ENCODE results near the gene SRPX. TPM values are rescaled to one million over a fixed set of nuclear protein-coding genes. Genes with fewer than 3 reads are reported as not detected.

The SRPX gene
- polyA plus RNA-seq, 4 donors = 2.2 to 104 (median 5.0) TPM

DNA sequence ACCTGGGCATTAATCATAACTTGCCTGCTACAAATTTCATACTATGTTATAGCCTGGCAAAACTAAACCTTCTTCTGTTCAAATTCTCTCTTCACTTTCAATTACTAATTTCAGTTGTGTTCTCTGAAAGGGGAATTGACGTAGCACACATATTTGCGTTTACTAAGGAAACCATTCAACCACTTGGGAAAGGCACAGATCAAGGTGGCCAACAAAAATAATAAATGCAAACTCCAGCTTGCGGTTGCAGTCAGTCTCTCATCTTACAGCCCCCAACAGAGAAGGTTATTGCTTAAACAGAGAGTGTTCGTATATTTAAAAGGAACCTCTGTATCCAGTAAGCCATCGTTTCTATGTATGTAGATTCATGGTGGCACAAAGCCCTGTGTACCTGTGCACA, 4.0 kb downstream of the SRPX start:
- Histone ChIP-seq H3K9me3 (ENCODE audit: control insufficient read depth in 2 of 2, insufficient read depth in 1 of 2, low read depth in 1 of 2, low read length in 1 of 2) (no peaks in the 10 kb centered on the region), H3K4me3 (ENCODE audit: low read depth in 1 of 3, low read length in 3 of 3) (no peak overlapping the region), H3K27ac (ENCODE audit: low read depth in 1 of 3, low read length in 2 of 3) (no peak overlapping the region), H3K4me1 (ENCODE audit: control insufficient read depth in 3 of 3, insufficient read depth in 2 of 3, low read depth in 1 of 3, low read length in 2 of 3) (peaks cover 0 to 9% (median 0%) of the 10 kb centered on the region in 3 donors), H3K36me3 (ENCODE audit: control insufficient read depth in 3 of 3, insufficient read depth in 2 of 3, low read depth in 1 of 3, low read length in 3 of 3) (no peaks in the 10 kb centered on the region), H3K27me3 (ENCODE audit: control insufficient read depth in 3 of 3, insufficient read depth in 3 of 3, low read length in 3 of 3) (peaks cover 0 to 27% (median 0%) of the 10 kb centered on the region in 3 donors)
- FAIRE-seq (no peak), DNase-seq (no peak)
- WGBS, 3 donors = 66 to 73% (median 71%) methylated on average over 5 of the region's 5 CpGs

DNA sequence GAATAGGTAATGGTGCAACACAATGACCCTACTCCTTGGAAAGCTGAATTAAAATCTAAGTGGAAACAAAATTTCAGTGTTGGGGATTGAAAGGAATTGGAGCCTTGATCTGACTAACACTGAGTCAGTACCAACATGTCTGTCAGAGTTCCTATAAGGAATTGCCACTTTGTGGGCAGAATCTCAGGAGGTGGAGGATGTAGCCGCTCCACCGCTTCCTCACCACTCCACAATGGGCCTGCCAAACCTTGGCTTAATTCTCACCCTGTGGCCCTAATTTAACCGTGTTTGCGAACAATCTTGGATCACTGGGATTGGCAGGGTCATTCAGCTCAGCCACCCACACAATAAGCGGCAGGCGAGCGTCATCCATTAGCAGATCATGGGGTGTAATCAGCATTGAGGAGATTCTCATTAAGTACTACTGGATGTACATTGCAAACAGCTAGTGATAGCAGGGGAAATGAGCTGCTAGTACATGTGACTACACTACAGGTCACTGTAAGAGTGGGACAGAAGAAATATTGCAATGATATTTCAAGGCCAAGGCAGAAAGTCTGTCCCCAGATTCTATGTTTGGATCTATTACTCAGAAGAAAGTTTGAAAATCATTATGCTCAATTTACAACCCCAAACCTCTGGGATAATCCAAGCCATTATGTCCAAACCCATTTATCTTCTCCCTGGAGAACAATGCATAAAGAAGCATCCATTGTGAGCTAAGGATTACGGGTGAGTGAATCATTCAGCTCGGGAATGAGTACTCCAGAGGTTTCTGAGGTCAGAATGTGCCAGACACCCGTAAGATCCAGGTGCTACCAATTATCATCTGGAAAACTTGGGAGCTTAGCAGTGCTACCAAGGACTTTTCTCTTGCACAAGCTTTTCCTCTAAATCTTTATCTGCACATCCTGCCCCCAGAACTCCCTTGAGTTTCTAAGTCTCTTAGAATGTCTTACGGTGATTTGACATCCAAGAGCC, 5.8 kb downstream of the SRPX start:
- H3K27ac ChIP-seq (ENCODE audit: low read depth in 1 of 3, low read length in 2 of 3) = no peak overlapping the region
- no peak for FAIRE-seq
- no peak for DNase-seq
- H3K27me3 ChIP-seq (ENCODE audit: control insufficient read depth in 3 of 3, insufficient read depth in 3 of 3, low read length in 3 of 3) = peaks cover 0 to 14% (median 0%) of the 10 kb centered on the region in 3 donors
- H3K36me3 ChIP-seq (ENCODE audit: control insufficient read depth in 3 of 3, insufficient read depth in 2 of 3, low read depth in 1 of 3, low read length in 3 of 3) = no peaks in the 10 kb centered on the region
- peaks cover 0 to 8% (median 0%) of the 10 kb centered on the region in 3 donors for H3K4me1 ChIP-seq (ENCODE audit: control insufficient read depth in 3 of 3, insufficient read depth in 2 of 3, low read depth in 1 of 3, low read length in 2 of 3)
- no peak overlapping the region for H3K4me3 ChIP-seq (ENCODE audit: low read depth in 1 of 3, low read length in 3 of 3)
- WGBS, 3 donors = 73 to 83% (median 80%) methylated on average over 11 of the region's 11 CpGs
- H3K9me3 ChIP-seq (ENCODE audit: control insufficient read depth in 2 of 2, insufficient read depth in 1 of 2, low read depth in 1 of 2, low read length in 1 of 2) = no peaks in the 10 kb centered on the region

DNA sequence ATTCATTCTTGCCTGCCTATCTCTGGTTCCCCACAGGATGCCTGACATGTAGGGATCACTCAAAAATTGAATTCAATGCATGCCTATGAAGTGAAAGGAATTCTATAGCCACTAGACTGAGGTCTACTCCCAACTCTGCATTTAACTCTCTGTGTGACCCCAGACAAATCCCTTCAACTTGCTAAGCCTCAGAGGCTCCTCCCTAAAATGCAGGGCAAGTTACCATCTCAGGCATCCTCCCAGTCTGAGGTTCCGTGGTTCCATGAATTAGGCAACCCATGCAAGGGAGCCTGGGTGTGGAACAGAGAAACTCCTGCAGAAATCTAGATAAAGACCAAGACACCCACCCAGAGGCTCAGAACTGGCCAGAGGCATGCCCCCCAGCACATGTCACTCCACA, 6.6 kb downstream of the SRPX start:
- WGBS, 3 donors = 73 to 92% (median 86%) methylated on average over 1 of the region's 1 CpG
- peaks cover 0 to 3% (median 0%) of the 10 kb centered on the region in 3 donors for H3K4me1 ChIP-seq (ENCODE audit: control insufficient read depth in 3 of 3, insufficient read depth in 2 of 3, low read depth in 1 of 3, low read length in 2 of 3)

DNA sequence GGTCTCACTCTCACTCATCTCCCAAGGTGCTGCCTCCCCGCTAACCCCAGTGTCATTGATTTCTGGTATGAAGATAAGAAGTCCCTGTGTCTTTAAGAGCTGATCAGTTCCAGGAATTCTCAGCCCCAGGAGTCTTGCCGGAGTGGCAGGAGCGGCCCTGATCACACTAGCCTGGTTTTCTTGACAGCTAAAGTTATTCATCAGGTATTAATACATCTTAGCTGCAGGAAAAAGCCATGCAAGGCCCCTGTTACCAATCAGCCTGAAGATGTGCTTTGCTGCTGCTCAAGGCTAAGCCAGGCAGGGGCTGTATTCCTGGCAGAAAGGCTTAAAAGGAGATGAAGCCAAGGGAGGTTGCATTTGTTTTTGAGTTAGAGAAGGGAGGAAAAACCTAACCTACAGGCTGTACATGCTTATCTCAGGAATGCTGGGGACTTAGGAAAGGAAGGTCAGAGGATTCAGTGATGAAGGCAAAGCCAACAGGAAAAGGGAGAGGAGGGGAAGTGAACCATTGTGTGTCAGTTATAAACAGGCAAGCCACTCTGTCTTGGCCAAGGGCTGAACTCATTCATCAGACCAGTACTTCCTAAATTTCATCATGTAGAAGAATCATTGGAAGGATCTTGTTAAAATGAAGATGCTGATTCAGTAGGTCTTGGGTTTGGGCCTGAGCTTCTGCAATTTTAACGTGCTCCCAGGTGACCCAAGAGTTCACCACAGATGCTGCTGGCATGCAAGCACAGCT, 8.6 kb downstream of the SRPX start:
- Histone ChIP-seq H3K36me3 (ENCODE audit: control insufficient read depth in 3 of 3, insufficient read depth in 2 of 3, low read depth in 1 of 3, low read length in 3 of 3) (no peaks in the 10 kb centered on the region), H3K27ac (ENCODE audit: low read depth in 1 of 3, low read length in 2 of 3) (no peak overlapping the region), H3K4me1 (ENCODE audit: control insufficient read depth in 3 of 3, insufficient read depth in 2 of 3, low read depth in 1 of 3, low read length in 2 of 3) (peaks cover 0 to 3% (median 0%) of the 10 kb centered on the region in 3 donors), H3K4me3 (ENCODE audit: low read depth in 1 of 3, low read length in 3 of 3) (no peak overlapping the region), H3K27me3 (ENCODE audit: control insufficient read depth in 3 of 3, insufficient read depth in 3 of 3, low read length in 3 of 3) (no peaks in the 10 kb centered on the region), H3K9me3 (ENCODE audit: control insufficient read depth in 2 of 2, insufficient read depth in 1 of 2, low read depth in 1 of 2, low read length in 1 of 2) (no peaks in the 10 kb centered on the region)
- FAIRE-seq = no peak
- DNase-seq = no peak
- WGBS, 3 donors = 57 to 85% (median 70%) methylated on average over 4 of the region's 4 CpGs

More for the DNA sequence above, 6.6 kb downstream of the SRPX start:
- DNase-seq = no peak
- Histone ChIP-seq H3K9me3 (ENCODE audit: control insufficient read depth in 2 of 2, insufficient read depth in 1 of 2, low read depth in 1 of 2, low read length in 1 of 2) (no peaks in the 10 kb centered on the region), H3K4me3 (ENCODE audit: low read depth in 1 of 3, low read length in 3 of 3) (no peak overlapping the region), H3K27ac (ENCODE audit: low read depth in 1 of 3, low read length in 2 of 3) (no peak overlapping the region), H3K27me3 (ENCODE audit: control insufficient read depth in 3 of 3, insufficient read depth in 3 of 3, low read length in 3 of 3) (peaks cover 0 to 8% (median 0%) of the 10 kb centered on the region in 3 donors), H3K36me3 (ENCODE audit: control insufficient read depth in 3 of 3, insufficient read depth in 2 of 3, low read depth in 1 of 3, low read length in 3 of 3) (no peaks in the 10 kb centered on the region)
- no peak for FAIRE-seq

- FAIRE-seq = no peak
- Histone ChIP-seq H3K27me3 (ENCODE audit: control insufficient read depth in 3 of 3, insufficient read depth in 3 of 3, low read length in 3 of 3) (no peaks in the 10 kb centered on the region), H3K9me3 (ENCODE audit: control insufficient read depth in 2 of 2, insufficient read depth in 1 of 2, low read depth in 1 of 2, low read length in 1 of 2) (no peaks in the 10 kb centered on the region), H3K4me3 (ENCODE audit: low read depth in 1 of 3, low read length in 3 of 3) (no peak overlapping the region), H3K36me3 (ENCODE audit: control insufficient read depth in 3 of 3, insufficient read depth in 2 of 3, low read depth in 1 of 3, low read length in 3 of 3) (no peaks in the 10 kb centered on the region), H3K4me1 (ENCODE audit: control insufficient read depth in 3 of 3, insufficient read depth in 2 of 3, low read depth in 1 of 3, low read length in 2 of 3) (no peaks in the 10 kb centered on the region), H3K27ac (ENCODE audit: low read depth in 1 of 3, low read length in 2 of 3) (no peak overlapping the region)
- no peak for DNase-seq
- 64 to 91% (median 82%) methylated on average over 3 of the region's 3 CpGs for WGBS, 3 donors
These were observed 14.1 kb downstream of the SRPX start for GRCh38 chrX:38206542-38206941.

DNA sequence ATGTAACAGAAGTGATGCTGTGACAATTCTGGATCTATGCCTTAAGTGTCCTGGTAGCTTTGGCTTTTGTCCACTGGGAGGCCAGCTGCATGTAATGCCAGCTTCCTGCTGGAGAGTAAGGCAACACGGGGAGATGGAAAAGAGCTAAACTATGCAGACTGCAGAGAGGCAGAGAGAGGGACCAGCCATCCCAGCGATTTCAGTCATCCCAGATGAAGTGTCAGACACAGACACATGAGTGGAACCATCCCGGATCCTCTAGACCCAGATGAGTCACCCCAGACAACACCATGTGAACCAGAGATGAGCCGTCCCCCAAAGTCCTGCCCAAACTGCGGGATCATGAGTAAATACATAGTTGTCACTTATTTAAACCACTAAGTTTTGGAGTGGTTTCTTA, 14.6 kb downstream of the SRPX start:
- no peak overlapping the region for H3K4me3 ChIP-seq (ENCODE audit: low read depth in 1 of 3, low read length in 3 of 3)
- H3K27ac ChIP-seq (ENCODE audit: low read depth in 1 of 3, low read length in 2 of 3) = no peak overlapping the region
- H3K4me1 ChIP-seq (ENCODE audit: control insufficient read depth in 3 of 3, insufficient read depth in 2 of 3, low read depth in 1 of 3, low read length in 2 of 3) = no peaks in the 10 kb centered on the region
- H3K9me3 ChIP-seq (ENCODE audit: control insufficient read depth in 2 of 2, insufficient read depth in 1 of 2, low read depth in 1 of 2, low read length in 1 of 2) = no peaks in the 10 kb centered on the region
- H3K27me3 ChIP-seq (ENCODE audit: control insufficient read depth in 3 of 3, insufficient read depth in 3 of 3, low read length in 3 of 3) = no peaks in the 10 kb centered on the region
- H3K36me3 ChIP-seq (ENCODE audit: control insufficient read depth in 3 of 3, insufficient read depth in 2 of 3, low read depth in 1 of 3, low read length in 3 of 3) = no peaks in the 10 kb centered on the region
- 63 to 77% (median 74%) methylated on average over 5 of the region's 5 CpGs for WGBS, 3 donors
- no peak for FAIRE-seq
- DNase-seq = no peak

DNA sequence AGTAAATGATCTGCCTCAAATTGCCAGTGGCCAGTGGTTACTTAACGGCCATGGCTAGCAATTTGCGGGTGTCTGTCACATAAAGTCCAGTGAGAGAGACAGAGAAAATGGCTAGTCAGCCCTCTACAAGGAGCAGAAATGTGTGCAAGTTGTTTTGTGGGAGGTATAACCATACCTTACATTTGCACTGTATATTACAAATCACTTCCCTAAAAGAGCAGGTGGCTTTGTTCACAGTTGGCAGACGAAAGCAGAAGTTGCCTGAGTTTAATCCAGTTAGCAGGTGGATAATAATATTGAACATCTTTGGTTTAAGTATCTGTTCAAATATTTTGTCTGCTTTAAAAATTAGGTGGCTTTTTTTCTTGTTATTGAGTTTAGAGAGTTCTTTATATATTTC, 15.6 kb downstream of the SRPX start:
- Histone ChIP-seq H3K36me3 (ENCODE audit: control insufficient read depth in 3 of 3, insufficient read depth in 2 of 3, low read depth in 1 of 3, low read length in 3 of 3) (no peaks in the 10 kb centered on the region), H3K27ac (ENCODE audit: low read depth in 1 of 3, low read length in 2 of 3) (no peak overlapping the region), H3K9me3 (ENCODE audit: control insufficient read depth in 2 of 2, insufficient read depth in 1 of 2, low read depth in 1 of 2, low read length in 1 of 2) (no peaks in the 10 kb centered on the region), H3K4me1 (ENCODE audit: control insufficient read depth in 3 of 3, insufficient read depth in 2 of 3, low read depth in 1 of 3, low read length in 2 of 3) (no peaks in the 10 kb centered on the region), H3K27me3 (ENCODE audit: control insufficient read depth in 3 of 3, insufficient read depth in 3 of 3, low read length in 3 of 3) (no peaks in the 10 kb centered on the region), H3K4me3 (ENCODE audit: low read depth in 1 of 3, low read length in 3 of 3) (no peak overlapping the region)
- WGBS, 3 donors = 57 to 71% (median 67%) methylated on average over 3 of the region's 3 CpGs
- no peak for DNase-seq
- FAIRE-seq = no peak

- Histone ChIP-seq H3K27me3 (ENCODE audit: control insufficient read depth in 3 of 3, insufficient read depth in 3 of 3, low read length in 3 of 3) (no peaks in the 10 kb centered on the region), H3K36me3 (ENCODE audit: control insufficient read depth in 3 of 3, insufficient read depth in 2 of 3, low read depth in 1 of 3, low read length in 3 of 3) (no peaks in the 10 kb centered on the region), H3K4me3 (ENCODE audit: low read depth in 1 of 3, low read length in 3 of 3) (no peak overlapping the region), H3K4me1 (ENCODE audit: control insufficient read depth in 3 of 3, insufficient read depth in 2 of 3, low read depth in 1 of 3, low read length in 2 of 3) (no peaks in the 10 kb centered on the region), H3K9me3 (ENCODE audit: control insufficient read depth in 2 of 2, insufficient read depth in 1 of 2, low read depth in 1 of 2, low read length in 1 of 2) (no peaks in the 10 kb centered on the region), H3K27ac (ENCODE audit: low read depth in 1 of 3, low read length in 2 of 3) (no peak overlapping the region)
- WGBS, 3 donors = 20 to 46% (median 41%) methylated on average over 5 of the region's 5 CpGs
- FAIRE-seq (no peak), DNase-seq (peak; percentile 23 to 26)
These were observed 28.5 kb downstream of the SRPX start for GRCh38 chrX:38192007-38192810.
